SK-N-SH treated with all-trans-retinoic acid at 6 μM for 48 hours (cell line): ENCODE results near the gene KANK3.

Experiments used
- ATAC-seq: fragments of 200-7000 bp; cut with Tn5 transposase; 3 replicates; pipeline ENCODE4 v1.9.1; 2020; ENCODE audit warnings: mild to moderate bottlenecking, moderate library complexity
- ARNTL ChIP-seq: fragments of 450-650 bp; formaldehyde crosslinking; IDR thresholded peaks from 2 replicates; pipeline ENCODE4 v1.5.0; 2020; ENCODE audit warnings: low read depth, mild to moderate bottlenecking, moderate library complexity, borderline replicate concordance
- BACH2 ChIP-seq: fragments of 250-450 bp; sonication (Bioruptor Pico); IDR thresholded peaks from 2 replicates; pipeline ENCODE4 v1.9.0; 2021; ENCODE audit warnings: mild to moderate bottlenecking, borderline replicate concordance
- CREB5 ChIP-seq: fragments of 250-450 bp; sonication (Bioruptor Pico); IDR thresholded peaks from 2 replicates; pipeline ENCODE4 v1.5.1; 2020; ENCODE audit warnings: low read depth, mild to moderate bottlenecking, moderate library complexity
- CSDC2 ChIP-seq: fragments of 250-450 bp; sonication (Bioruptor Pico); IDR thresholded peaks from 2 replicates; pipeline ENCODE4 v1.5.0; 2020; ENCODE audit warnings: mild to moderate bottlenecking, moderate library complexity
- CSRNP3 ChIP-seq: fragments of 250-450 bp; sonication (Bioruptor Pico); IDR thresholded peaks from 2 replicates; pipeline ENCODE4 v1.5.1; 2021; ENCODE audit warnings: mild to moderate bottlenecking, moderate library complexity
- ESRRG ChIP-seq: fragments of 250-450 bp; sonication (Bioruptor Pico); IDR thresholded peaks from 2 replicates; pipeline ENCODE4 v1.6.1; 2021; ENCODE audit warnings: mild to moderate bottlenecking
- GLIS3 ChIP-seq: fragments of 250-450 bp; sonication (Bioruptor Pico); IDR thresholded peaks from 2 replicates; pipeline ENCODE4 v1.5.0; 2020; ENCODE audit warnings: mild to moderate bottlenecking, moderate library complexity
- ISL1 ChIP-seq: fragments of 250-450 bp; sonication (Bioruptor Pico); IDR thresholded peaks from 2 replicates; pipeline ENCODE4 v2.1.2; 2022; ENCODE audit warnings: mild to moderate bottlenecking, moderate library complexity
- OSR1 ChIP-seq: fragments of 250-450 bp; sonication (Bioruptor Pico); IDR thresholded peaks from 2 replicates; pipeline ENCODE4 v1.8.0; 2022; ENCODE audit warnings: moderate library complexity, mild to moderate bottlenecking, inconsistent platforms
- PATZ1 ChIP-seq: fragments of 250-450 bp; sonication (Bioruptor Pico); IDR thresholded peaks from 2 replicates; pipeline ENCODE4 v1.8.0; 2020; ENCODE audit warnings: mild to moderate bottlenecking, moderate library complexity, borderline replicate concordance
- POU6F1 ChIP-seq: fragments of 250-450 bp; sonication (Bioruptor Pico); IDR thresholded peaks from 2 replicates; pipeline ENCODE4 v1.8.0; 2021; ENCODE audit warnings: low read depth, mild to moderate bottlenecking, moderate library complexity, borderline replicate concordance
- PPARA ChIP-seq: fragments of 250-450 bp; sonication (Bioruptor Pico); IDR thresholded peaks from 2 replicates; pipeline ENCODE4 v1.5.0; 2020; ENCODE audit warnings: mild to moderate bottlenecking, borderline replicate concordance
- RARB ChIP-seq: fragments of 250-450 bp; sonication (Bioruptor Pico); IDR thresholded peaks from 2 replicates; pipeline ENCODE4 v1.8.0; 2021; ENCODE audit warnings: mild to moderate bottlenecking, moderate library complexity
- SNAI2 ChIP-seq: fragments of 250-450 bp; sonication (Bioruptor Pico); IDR thresholded peaks from 2 replicates; pipeline ENCODE4 v1.5.0; 2020; ENCODE audit warnings: mild to moderate bottlenecking, moderate library complexity
- TCF4 ChIP-seq: fragments of 250-450 bp; sonication (Bioruptor Pico); IDR thresholded peaks from 2 replicates; pipeline ENCODE4 v1.8.0; 2021; ENCODE audit warnings: mild to moderate bottlenecking, moderate library complexity, borderline replicate concordance
- TOX ChIP-seq: fragments of 250-450 bp; sonication (Bioruptor Pico); IDR thresholded peaks from 2 replicates; pipeline ENCODE4 v1.8.0; 2021; ENCODE audit warnings: mild to moderate bottlenecking, moderate library complexity, borderline replicate concordance
- TSHZ2 ChIP-seq: fragments of 250-450 bp; sonication (Bioruptor Pico); IDR thresholded peaks from 2 replicates; pipeline ENCODE4 v1.5.0; 2020; ENCODE audit warnings: mild to moderate bottlenecking, moderate library complexity
- ZFP3 ChIP-seq: fragments of 250-450 bp; sonication (Bioruptor Pico); IDR thresholded peaks from 2 replicates; pipeline ENCODE4 v1.5.0; 2020; ENCODE audit warnings: mild to moderate bottlenecking, moderate library complexity
- ZNF70 ChIP-seq: fragments of 450-650 bp; formaldehyde crosslinking; IDR thresholded peaks from 2 replicates; pipeline ENCODE4 v1.5.0; 2020; ENCODE audit warnings: mild to moderate bottlenecking, moderate library complexity
- ZNF8 ChIP-seq: fragments of 450-650 bp; formaldehyde crosslinking; IDR thresholded peaks from 2 replicates; pipeline ENCODE4 v1.5.0; 2020; ENCODE audit warnings: mild to moderate bottlenecking, moderate library complexity

The KANK3 gene

GRCh38 chr19:8370176-8371010 is 27.3 kb upstream of the KANK3 start:
- no peak for TF ChIP-seq CSRNP3
- TF ChIP-seq SNAI2 (CRISPR knock-in tag): no peak
- no peak for ATAC-seq

GRCh38 chr19:8367327-8368001 is 24.4 kb upstream of the KANK3 start:
- TF ChIP-seq ESRRG (CRISPR knock-in tag): no peak
- peak; percentile 98 for TF ChIP-seq PPARA
- TF ChIP-seq TCF4 (CRISPR knock-in tag): peak; percentile 64; the same call in 1 of the 2 replicates
- no peak for TF ChIP-seq ISL1 (CRISPR knock-in tag)
- peak; percentile 86; the same call in 1 of the 2 replicates for TF ChIP-seq PATZ1 (CRISPR knock-in tag)
- TF ChIP-seq BACH2 (CRISPR knock-in tag): no peak
- TF ChIP-seq TSHZ2 (CRISPR knock-in tag): peak; percentile 58; the same call in 1 of the 2 replicates
- TF ChIP-seq ZFP3 (CRISPR knock-in tag): 0 out of 2 replicates have a peak, but pooled peaks have one; percentile 60
- no peak for TF ChIP-seq TOX (CRISPR knock-in tag)
- no peak for TF ChIP-seq ARNTL
- ATAC-seq: peak; percentile 71

- no peak for TF ChIP-seq ZFP3 (CRISPR knock-in tag)
- TF ChIP-seq CSDC2 (CRISPR knock-in tag): 0 out of 2 replicates have a peak, but pooled peaks have one; percentile 31
- TF ChIP-seq CREB5 (CRISPR knock-in tag): 0 out of 2 replicates have a peak, but pooled peaks have one; percentile 9
- no peak; the same call in 2 of the 3 replicates for ATAC-seq
Observed at GRCh38 chr19:8366961-8367326, 23.9 kb upstream of the KANK3 start.

GRCh38 chr19:8366121-8366581 is 23.1 kb upstream of the KANK3 start:
- ATAC-seq: no peak
- no peak for TF ChIP-seq OSR1 (CRISPR knock-in tag)
- TF ChIP-seq RARB (CRISPR knock-in tag): no peak
- TF ChIP-seq CREB5 (CRISPR knock-in tag): no peak
- no peak for TF ChIP-seq ZNF8 (CRISPR knock-in tag)
- TF ChIP-seq BACH2 (CRISPR knock-in tag): no peak
- no peak for TF ChIP-seq GLIS3 (CRISPR knock-in tag)
- no peak for TF ChIP-seq CSRNP3
- TF ChIP-seq TCF4 (CRISPR knock-in tag): no peak
- no peak for TF ChIP-seq ESRRG (CRISPR knock-in tag)
- TF ChIP-seq ZNF70 (CRISPR knock-in tag): no peak
- TF ChIP-seq PPARA: no peak
- TF ChIP-seq POU6F1 (CRISPR knock-in tag): no peak
